ENCODE results near the gene ARHGAP23. TPM values are rescaled to one million over a fixed set of nuclear protein-coding genes. Genes with fewer than 3 reads are reported as not detected.

ARHGAP23 gene
- total and polyA plus RNA-seq, 4 donors, result 18.3 to 91.7 (median 39.2) TPM

GRCh38 chr17:38461683-38462082 is 33.4 kb downstream of the ARHGAP23 start:
- Histone ChIP-seq H3K9me3 (ENCODE audit: control insufficient read depth in 4 of 4, insufficient read depth in 3 of 4, low read length in 3 of 4) (no peaks in the 10 kb centered on the region), H3K4me1 (ENCODE audit: control insufficient read depth in 5 of 5, insufficient read depth in 5 of 5, low read length in 5 of 5) (peaks cover 0 to 23% (median 18%) of the 10 kb centered on the region in 5 donors), H3K27me3 (ENCODE audit: control insufficient read depth in 3 of 3, insufficient read depth in 3 of 3, low read length in 2 of 3) (no peaks in the 10 kb centered on the region), H3K27ac (ENCODE audit: low read depth in 1 of 2, low read length in 1 of 2) (no peak overlapping the region), H3K4me3 (no peak overlapping the region), H3K36me3 (ENCODE audit: control insufficient read depth in 4 of 4, insufficient read depth in 4 of 4, low read length in 4 of 4) (peaks cover 4 to 31% (median 14%) of the 10 kb centered on the region in 4 donors), H3K9ac (ENCODE audit: insufficient read depth in 1 of 2, low read length in 2 of 2) (no peak overlapping the region)
- ATAC-seq (ENCODE audit: insufficient read depth, low FRiP score) (no peak), DNase-seq (no peak)
- 91 to 93% methylated on average over 7 of the region's 7 CpGs for WGBS, 2 donors
- TF ChIP-seq, protein P1, sequence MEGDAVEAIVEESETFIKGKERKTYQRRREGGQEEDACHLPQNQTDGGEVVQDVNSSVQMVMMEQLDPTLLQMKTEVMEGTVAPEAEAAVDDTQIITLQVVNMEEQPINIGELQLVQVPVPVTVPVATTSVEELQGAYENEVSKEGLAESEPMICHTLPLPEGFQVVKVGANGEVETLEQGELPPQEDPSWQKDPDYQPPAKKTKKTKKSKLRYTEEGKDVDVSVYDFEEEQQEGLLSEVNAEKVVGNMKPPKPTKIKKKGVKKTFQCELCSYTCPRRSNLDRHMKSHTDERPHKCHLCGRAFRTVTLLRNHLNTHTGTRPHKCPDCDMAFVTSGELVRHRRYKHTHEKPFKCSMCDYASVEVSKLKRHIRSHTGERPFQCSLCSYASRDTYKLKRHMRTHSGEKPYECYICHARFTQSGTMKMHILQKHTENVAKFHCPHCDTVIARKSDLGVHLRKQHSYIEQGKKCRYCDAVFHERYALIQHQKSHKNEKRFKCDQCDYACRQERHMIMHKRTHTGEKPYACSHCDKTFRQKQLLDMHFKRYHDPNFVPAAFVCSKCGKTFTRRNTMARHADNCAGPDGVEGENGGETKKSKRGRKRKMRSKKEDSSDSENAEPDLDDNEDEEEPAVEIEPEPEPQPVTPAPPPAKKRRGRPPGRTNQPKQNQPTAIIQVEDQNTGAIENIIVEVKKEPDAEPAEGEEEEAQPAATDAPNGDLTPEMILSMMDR (IDR thresholded peaks at IDR 0.05; ENCODE audit: control extremely low read depth, extremely low read depth), result no peak

GRCh38 chr17:38463451-38463858 is 35.2 kb downstream of the ARHGAP23 start:
- TF ChIP-seq, protein P1 (IDR thresholded peaks at IDR 0.05; ENCODE audit: control extremely low read depth, extremely low read depth), result no peak
- 61 to 73% methylated on average over 8 of the region's 8 CpGs for WGBS, 2 donors
- DNase-seq, result no peak
- no peak for ATAC-seq (ENCODE audit: insufficient read depth, low FRiP score)
- H3K36me3 ChIP-seq (ENCODE audit: control insufficient read depth in 4 of 4, insufficient read depth in 4 of 4, low read length in 4 of 4), result peaks cover 7 to 35% (median 22%) of the 10 kb centered on the region in 4 donors
- H3K4me3 ChIP-seq, result no peak overlapping the region
- no peaks in the 10 kb centered on the region for H3K27me3 ChIP-seq (ENCODE audit: control insufficient read depth in 3 of 3, insufficient read depth in 3 of 3, low read length in 2 of 3)
- peak overlapping the region; percentile 34 to 87 for H3K27ac ChIP-seq (ENCODE audit: low read depth in 1 of 2, low read length in 1 of 2)
- H3K9me3 ChIP-seq (ENCODE audit: control insufficient read depth in 4 of 4, insufficient read depth in 3 of 4, low read length in 3 of 4), result no peaks in the 10 kb centered on the region
- H3K4me1 ChIP-seq (ENCODE audit: control insufficient read depth in 5 of 5, insufficient read depth in 5 of 5, low read length in 5 of 5), result peaks cover 2 to 26% (median 15%) of the 10 kb centered on the region in 5 donors
- H3K9ac ChIP-seq (ENCODE audit: insufficient read depth in 1 of 2, low read length in 2 of 2), result no peak overlapping the region

GRCh38 chr17:38464251-38464722 is 36.0 kb downstream of the ARHGAP23 start:
- peaks cover 0 to 2% (median 0%) of the 10 kb centered on the region in 4 donors for H3K9me3 ChIP-seq (ENCODE audit: control insufficient read depth in 4 of 4, insufficient read depth in 3 of 4, low read length in 3 of 4)
- peak overlapping the region; percentile 59 to 91 for H3K9ac ChIP-seq (ENCODE audit: insufficient read depth in 1 of 2, low read length in 2 of 2)
- no peaks in the 10 kb centered on the region for H3K27me3 ChIP-seq (ENCODE audit: control insufficient read depth in 3 of 3, insufficient read depth in 3 of 3, low read length in 2 of 3)
- peak; percentile 12 for ATAC-seq (ENCODE audit: insufficient read depth, low FRiP score)
- no peak for DNase-seq
- H3K27ac ChIP-seq (ENCODE audit: low read depth in 1 of 2, low read length in 1 of 2), result peak overlapping the region; percentile 87 to 94
- no peak overlapping the region for H3K4me3 ChIP-seq
- TF ChIP-seq, protein P1 (IDR thresholded peaks at IDR 0.05; ENCODE audit: control extremely low read depth, extremely low read depth), result no peak
- 41 to 70% methylated on average over 9 of the region's 9 CpGs for WGBS, 2 donors
- peaks cover 2 to 26% (median 15%) of the 10 kb centered on the region in 5 donors for H3K4me1 ChIP-seq (ENCODE audit: control insufficient read depth in 5 of 5, insufficient read depth in 5 of 5, low read length in 5 of 5)
- H3K36me3 ChIP-seq (ENCODE audit: control insufficient read depth in 4 of 4, insufficient read depth in 4 of 4, low read length in 4 of 4), result peaks cover 7 to 32% (median 21%) of the 10 kb centered on the region in 4 donors
